WTC11 (cell line): Measurements from ENCODE around the gene RETREG1.

Experiments used
- CREB1 ChIP-seq: sonication (generic); formaldehyde crosslinking; IDR thresholded peaks from 2 replicates; pipeline ENCODE4 v1.8.0; 2023; ENCODE audit warnings: mild to moderate bottlenecking, missing genetic modification reagents
- CTCF ChIP-seq: fragments of 200-600 bp; IDR thresholded peaks from 2 replicates; pipeline ENCODE4 v1.8.0; 2022; ENCODE audit warnings: antibody characterized with exemption

- TF ChIP-seq CREB1 (CRISPR knock-in tag) (no peak), CTCF (no peak)
Measured at GRCh38 chr5:16534280-16534679, 82.5 kb downstream of the RETREG1 start.
